HG03469 (cell line): ENCODE data around the gene MED23.

ENCODE experiments used
- ATAC-seq: cut with Tn5 transposase; IDR thresholded peaks from one replicate; pipeline ENCODE4 v1.9.1; 2021; ENCODE audit warnings: mild to moderate bottlenecking, moderate library complexity, moderate number of reproducible peaks; ENCODE audit not compliant: unreplicated experiment

MED23 gene

DNA sequence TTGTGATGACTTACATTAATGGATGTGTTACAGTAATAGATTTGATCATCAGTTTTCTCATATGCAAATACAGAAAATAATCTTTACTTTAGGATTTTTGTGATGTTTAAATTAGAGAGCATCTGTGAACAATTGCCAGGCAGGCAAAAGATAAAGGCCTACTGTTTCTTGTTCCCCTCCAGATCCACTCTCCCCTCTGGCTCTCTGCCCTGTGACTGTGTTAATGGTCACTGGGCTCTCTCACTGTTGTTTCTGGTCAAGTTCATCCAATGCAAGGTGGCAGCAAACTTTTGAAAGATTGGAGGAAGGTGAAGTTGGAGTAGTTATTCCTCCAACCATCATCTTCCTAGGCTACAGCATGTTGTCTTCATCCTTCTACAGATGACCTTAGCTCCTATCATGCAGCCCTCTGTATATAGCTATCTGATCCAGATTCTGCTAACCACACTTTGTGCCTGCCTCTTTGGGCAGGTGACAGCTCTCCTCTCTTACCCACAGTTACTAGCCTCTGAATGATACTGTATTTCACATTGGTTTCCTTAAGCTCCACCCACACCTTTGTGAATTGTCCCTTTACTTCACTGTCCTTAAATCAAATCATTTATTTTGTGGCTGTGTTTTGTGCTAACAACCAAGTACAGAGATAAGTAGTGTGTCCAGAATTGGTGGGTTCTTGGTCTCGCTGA lies 103.9 kb downstream of the MED23 start:
- ATAC-seq, result no peak
